ENCODE data around the gene SORD.
"Not testable (repeated sequence)": the region's sequence is repeated elsewhere in the genome, so short reads cannot be mapped to it uniquely, and the experiment has no call there.

The SORD gene

GRCh38 chr15:44999105-44999504, 23.9 kb upstream of the SORD start:
- no peak overlapping the region for H3K27ac ChIP-seq (ENCODE audit: low read depth, low read length)
- no peak overlapping the region for H2AFZ ChIP-seq (ENCODE audit: low read length, unreplicated experiment)
- H3K4me3 ChIP-seq (ENCODE audit: low read depth, low read length), result no peak overlapping the region
- peaks cover 31% of the 10 kb centered on the region for H3K27me3 ChIP-seq (ENCODE audit: insufficient read depth, low read length)
- no peaks in the 10 kb centered on the region for H3K4me1 ChIP-seq (ENCODE audit: control insufficient read depth, insufficient read depth, low read length, unreplicated experiment)
- no peaks in the 10 kb centered on the region for H3K79me2 ChIP-seq (ENCODE audit: control insufficient read depth, insufficient read depth, low read length, unreplicated experiment)
- no peaks in the 10 kb centered on the region for H3K36me3 ChIP-seq (ENCODE audit: insufficient read depth, low read length)

GRCh38 chr15:45001180-45001579, 21.8 kb upstream of the SORD start:
- H2AFZ ChIP-seq (ENCODE audit: low read length, unreplicated experiment); H3K27ac ChIP-seq (ENCODE audit: low read depth, low read length): not testable (repeated sequence)
- H3K27me3 ChIP-seq (ENCODE audit: insufficient read depth, low read length), result peaks cover 43% of the 10 kb centered on the region

GRCh38 chr15:45003731-45004410, 19.1 kb upstream of the SORD start:
- not testable (repeated sequence) for H3K4me3 ChIP-seq (ENCODE audit: low read depth, low read length); H3K4me1 ChIP-seq (ENCODE audit: control insufficient read depth, insufficient read depth, low read length, unreplicated experiment); H3K36me3 ChIP-seq (ENCODE audit: insufficient read depth, low read length); H2AFZ ChIP-seq (ENCODE audit: low read length, unreplicated experiment); H3K27ac ChIP-seq (ENCODE audit: low read depth, low read length); H3K79me2 ChIP-seq (ENCODE audit: control insufficient read depth, insufficient read depth, low read length, unreplicated experiment)
- H3K27me3 ChIP-seq (ENCODE audit: insufficient read depth, low read length), result peaks cover 55% of the 10 kb centered on the region

More at GRCh38 chr15:45001180-45001579, 21.8 kb upstream of the SORD start:
- H3K36me3 ChIP-seq (ENCODE audit: insufficient read depth, low read length); H3K4me1 ChIP-seq (ENCODE audit: control insufficient read depth, insufficient read depth, low read length, unreplicated experiment); H3K4me3 ChIP-seq (ENCODE audit: low read depth, low read length); H3K79me2 ChIP-seq (ENCODE audit: control insufficient read depth, insufficient read depth, low read length, unreplicated experiment): not testable (repeated sequence)

DNA sequence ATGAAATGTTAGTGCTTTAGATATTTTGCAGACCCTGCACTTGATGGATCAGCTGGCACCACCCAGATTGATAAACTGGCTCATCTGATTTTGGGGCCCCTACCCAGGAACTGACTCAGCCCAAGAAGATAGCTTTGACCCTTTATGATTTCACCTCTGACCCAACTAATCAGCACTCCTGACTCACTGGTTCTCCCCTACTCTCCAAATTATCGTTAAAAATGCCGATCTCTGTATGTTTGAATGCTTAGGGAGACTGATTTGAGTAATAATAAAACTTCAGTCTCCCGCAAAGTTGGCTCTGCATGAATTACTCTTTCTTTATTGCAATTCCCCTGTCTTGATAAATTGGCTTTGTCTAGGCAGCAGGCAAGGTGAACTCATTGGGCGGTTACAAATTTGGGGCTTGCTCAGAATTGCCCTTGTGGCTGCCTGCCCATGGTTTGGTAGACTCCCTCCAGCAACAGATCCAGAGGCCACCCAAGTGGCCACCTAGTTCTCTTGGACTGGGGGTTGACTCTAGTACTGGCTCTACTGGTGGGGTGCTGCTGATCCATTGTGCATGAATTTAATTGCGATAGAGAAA, 18.3 kb upstream of the SORD start:
- not testable (repeated sequence) for H2AFZ ChIP-seq (ENCODE audit: low read length, unreplicated experiment); H3K36me3 ChIP-seq (ENCODE audit: insufficient read depth, low read length)

GRCh38 chr15:45009046-45009445, 13.9 kb upstream of the SORD start:
- Histone ChIP-seq H3K79me2 (ENCODE audit: control insufficient read depth, insufficient read depth, low read length, unreplicated experiment) (no peaks in the 10 kb centered on the region), H3K4me3 (ENCODE audit: low read depth, low read length) (no peak overlapping the region), H3K36me3 (ENCODE audit: insufficient read depth, low read length) (no peaks in the 10 kb centered on the region), H2AFZ (ENCODE audit: low read length, unreplicated experiment) (no peak overlapping the region), H3K4me1 (ENCODE audit: control insufficient read depth, insufficient read depth, low read length, unreplicated experiment) (no peaks in the 10 kb centered on the region), H3K27ac (ENCODE audit: low read depth, low read length) (no peak overlapping the region), H3K27me3 (ENCODE audit: insufficient read depth, low read length) (peaks cover 75% of the 10 kb centered on the region)

More for the DNA sequence above, 18.3 kb upstream of the SORD start:
- H3K4me3 ChIP-seq (ENCODE audit: low read depth, low read length); H3K79me2 ChIP-seq (ENCODE audit: control insufficient read depth, insufficient read depth, low read length, unreplicated experiment); H3K27ac ChIP-seq (ENCODE audit: low read depth, low read length); H3K4me1 ChIP-seq (ENCODE audit: control insufficient read depth, insufficient read depth, low read length, unreplicated experiment): not testable (repeated sequence)
- peaks cover 55% of the 10 kb centered on the region for H3K27me3 ChIP-seq (ENCODE audit: insufficient read depth, low read length)

- H3K27ac ChIP-seq (ENCODE audit: low read depth, low read length); H3K79me2 ChIP-seq (ENCODE audit: control insufficient read depth, insufficient read depth, low read length, unreplicated experiment); H3K4me1 ChIP-seq (ENCODE audit: control insufficient read depth, insufficient read depth, low read length, unreplicated experiment); H3K4me3 ChIP-seq (ENCODE audit: low read depth, low read length); H3K36me3 ChIP-seq (ENCODE audit: insufficient read depth, low read length); H2AFZ ChIP-seq (ENCODE audit: low read length, unreplicated experiment): not testable (repeated sequence)
- peaks cover 53% of the 10 kb centered on the region for H3K27me3 ChIP-seq (ENCODE audit: insufficient read depth, low read length)
These were observed 7.9 kb upstream of the SORD start for GRCh38 chr15:45015114-45015513.

DNA sequence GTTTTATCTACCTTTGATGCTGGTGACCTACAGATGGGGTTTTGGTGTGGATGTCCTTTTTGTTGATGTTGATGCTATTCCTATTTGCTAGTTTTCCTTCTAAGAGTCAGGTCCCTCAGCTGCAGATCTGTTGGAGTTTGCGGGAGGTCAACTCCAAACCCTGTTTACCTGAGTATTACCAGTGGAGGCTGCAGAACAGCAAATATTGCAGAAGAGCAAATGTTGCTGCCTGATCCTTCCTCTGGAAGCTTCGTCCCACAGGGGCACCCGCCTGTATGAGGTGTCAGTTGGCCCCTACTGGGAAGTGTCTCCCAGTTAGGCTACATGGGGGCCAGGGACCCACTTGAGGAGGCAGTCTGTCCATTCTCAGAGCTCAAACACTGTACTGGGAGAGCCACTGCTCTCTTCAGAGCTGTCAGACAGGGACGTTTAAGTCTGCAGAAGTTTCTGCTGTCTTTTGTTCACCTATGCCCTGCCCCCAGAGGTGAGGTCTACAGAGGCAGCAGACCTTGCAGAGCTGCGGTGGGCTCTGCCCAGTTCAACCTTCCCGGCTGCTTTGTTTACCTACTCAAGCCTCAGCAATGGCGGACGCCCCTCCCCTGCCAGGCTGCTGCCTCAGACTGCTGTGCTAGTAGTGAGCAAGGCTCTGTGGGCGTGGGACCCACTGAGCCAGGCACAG, 2.6 kb upstream of the SORD start:
- Histone ChIP-seq H3K27me3 (ENCODE audit: insufficient read depth, low read length) (peaks cover 26% of the 10 kb centered on the region), H3K79me2 (ENCODE audit: control insufficient read depth, insufficient read depth, low read length, unreplicated experiment) (peaks cover 16% of the 10 kb centered on the region)
- H3K4me3 ChIP-seq (ENCODE audit: low read depth, low read length); H2AFZ ChIP-seq (ENCODE audit: low read length, unreplicated experiment); H3K4me1 ChIP-seq (ENCODE audit: control insufficient read depth, insufficient read depth, low read length, unreplicated experiment); H3K27ac ChIP-seq (ENCODE audit: low read depth, low read length); H3K36me3 ChIP-seq (ENCODE audit: insufficient read depth, low read length): not testable (repeated sequence)

DNA sequence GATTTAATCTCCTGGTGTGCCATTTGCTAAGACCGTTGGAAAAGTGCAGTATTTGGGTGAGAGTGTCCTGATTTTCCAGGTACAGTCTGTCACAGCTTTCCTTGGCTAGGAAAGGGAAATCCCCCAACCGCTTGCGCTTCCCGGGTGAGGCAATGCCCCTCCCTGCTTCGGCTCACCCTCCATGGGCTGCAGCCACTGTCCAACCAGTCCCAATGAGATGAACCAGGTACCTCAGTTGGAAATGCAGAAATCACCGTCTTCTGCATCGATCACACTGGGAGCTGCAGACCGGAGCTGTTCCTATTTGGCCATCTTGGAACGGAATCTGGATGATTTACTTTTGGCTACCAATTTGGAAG, 2.1 kb upstream of the SORD start:
- H3K27me3 ChIP-seq (ENCODE audit: insufficient read depth, low read length), result peaks cover 26% of the 10 kb centered on the region
- not testable (repeated sequence) for H2AFZ ChIP-seq (ENCODE audit: low read length, unreplicated experiment); H3K4me3 ChIP-seq (ENCODE audit: low read depth, low read length); H3K27ac ChIP-seq (ENCODE audit: low read depth, low read length); H3K36me3 ChIP-seq (ENCODE audit: insufficient read depth, low read length); H3K4me1 ChIP-seq (ENCODE audit: control insufficient read depth, insufficient read depth, low read length, unreplicated experiment)
- H3K79me2 ChIP-seq (ENCODE audit: control insufficient read depth, insufficient read depth, low read length, unreplicated experiment), result peaks cover 16% of the 10 kb centered on the region

DNA sequence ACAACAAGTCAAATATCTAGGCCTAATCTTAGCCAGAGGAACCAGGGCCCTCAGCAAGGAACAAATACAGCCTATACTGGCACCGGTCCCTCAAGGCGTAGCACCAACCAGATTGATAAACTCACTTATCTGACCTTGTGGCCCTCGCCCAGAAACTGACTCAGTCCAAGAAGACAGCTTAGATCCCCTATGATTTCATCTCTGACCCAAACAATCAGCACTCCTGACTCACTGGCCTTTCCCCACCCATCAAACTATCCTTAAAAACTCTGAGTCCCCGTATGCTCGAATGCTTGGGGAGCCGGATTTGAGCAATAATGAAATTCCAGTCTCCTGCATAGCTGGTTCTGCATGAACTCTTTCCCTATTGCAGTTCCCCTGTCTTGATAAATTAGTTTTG, 1.6 kb upstream of the SORD start:
- Histone ChIP-seq H3K4me3 (ENCODE audit: low read depth, low read length) (no peak overlapping the region), H3K4me1 (ENCODE audit: control insufficient read depth, insufficient read depth, low read length, unreplicated experiment) (peaks cover 8% of the 10 kb centered on the region), H3K27ac (ENCODE audit: low read depth, low read length) (no peak overlapping the region), H3K27me3 (ENCODE audit: insufficient read depth, low read length) (peaks cover 26% of the 10 kb centered on the region), H2AFZ (ENCODE audit: low read length, unreplicated experiment) (no peak overlapping the region), H3K79me2 (ENCODE audit: control insufficient read depth, insufficient read depth, low read length, unreplicated experiment) (peaks cover 16% of the 10 kb centered on the region), H3K36me3 (ENCODE audit: insufficient read depth, low read length) (no peaks in the 10 kb centered on the region)

DNA sequence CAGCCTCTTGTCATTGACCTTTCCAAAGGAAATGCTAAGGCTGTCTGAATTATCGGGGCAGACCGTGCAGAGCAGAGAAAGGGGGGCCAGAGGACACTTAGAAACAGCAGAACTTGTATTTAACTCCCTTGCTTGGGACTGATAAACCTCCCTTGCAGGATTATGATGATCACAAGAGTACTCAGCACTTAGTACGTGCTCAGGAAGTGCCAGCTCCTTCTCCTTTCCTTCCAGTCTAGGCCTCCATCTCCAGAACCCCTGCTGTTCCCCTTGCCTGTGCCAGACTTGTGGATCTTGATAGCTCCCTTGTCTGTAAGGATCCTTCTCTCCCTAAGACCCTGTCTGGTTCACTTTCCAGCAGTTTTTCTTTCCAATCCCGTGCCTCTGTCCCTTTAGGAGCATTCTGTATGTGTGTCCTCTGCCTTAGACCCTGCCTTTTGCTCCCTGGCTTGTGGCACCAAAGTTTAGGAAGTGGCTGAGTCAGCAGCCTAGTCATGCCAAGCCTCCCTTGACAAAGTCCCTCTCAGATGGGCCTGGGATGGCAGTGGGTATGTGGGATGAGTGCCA, 747 bp downstream of the SORD start:
- Histone ChIP-seq H3K36me3 (ENCODE audit: insufficient read depth, low read length) (peaks cover 8% of the 10 kb centered on the region; the same call in 1 of the 2 replicates), H3K4me1 (ENCODE audit: control insufficient read depth, insufficient read depth, low read length, unreplicated experiment) (peaks cover 8% of the 10 kb centered on the region), H3K27ac (ENCODE audit: low read depth, low read length) (peak overlapping the region; percentile 23; the same call in 1 of the 2 replicates), H3K27me3 (ENCODE audit: insufficient read depth, low read length) (peaks cover 15% of the 10 kb centered on the region), H2AFZ (ENCODE audit: low read length, unreplicated experiment) (peak overlapping the region; percentile 89), H3K4me3 (ENCODE audit: low read depth, low read length) (peak overlapping the region; percentile 91), H3K79me2 (ENCODE audit: control insufficient read depth, insufficient read depth, low read length, unreplicated experiment) (peaks cover 24% of the 10 kb centered on the region)

DNA sequence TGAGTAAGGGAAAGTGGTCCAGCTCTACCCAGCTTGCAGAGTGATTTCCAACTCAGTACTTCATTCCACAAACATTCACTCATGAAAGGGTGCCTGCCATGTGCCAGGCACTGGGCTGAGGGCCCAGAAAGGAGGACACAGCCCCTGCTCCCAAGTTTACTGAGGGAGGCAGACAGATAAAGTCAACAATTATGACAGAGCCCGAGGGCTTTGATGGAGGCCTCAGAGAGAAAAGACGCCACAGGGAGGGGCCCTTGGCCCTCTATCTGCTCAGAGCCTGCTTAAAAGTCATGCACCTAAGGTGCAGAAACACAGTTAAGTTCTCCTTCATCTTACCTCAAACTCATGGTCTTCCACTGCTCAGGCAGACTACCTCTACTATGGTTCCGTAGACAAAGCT, 1.7 kb downstream of the SORD start:
- H3K4me3 ChIP-seq (ENCODE audit: low read depth, low read length); H3K4me1 ChIP-seq (ENCODE audit: control insufficient read depth, insufficient read depth, low read length, unreplicated experiment); H3K27ac ChIP-seq (ENCODE audit: low read depth, low read length); H2AFZ ChIP-seq (ENCODE audit: low read length, unreplicated experiment); H3K36me3 ChIP-seq (ENCODE audit: insufficient read depth, low read length): not testable (repeated sequence)
- Histone ChIP-seq H3K79me2 (ENCODE audit: control insufficient read depth, insufficient read depth, low read length, unreplicated experiment) (peaks cover 27% of the 10 kb centered on the region), H3K27me3 (ENCODE audit: insufficient read depth, low read length) (peaks cover 11% of the 10 kb centered on the region)

Data from ACC112 (cell line).